Fibroblast of lung (primary cell): ENCODE results near the gene RAB17. TPM values are rescaled to one million over a fixed set of nuclear protein-coding genes. Genes with fewer than 3 reads are reported as not detected.

Source experiments
- DNase-seq, 2 donors: peaks; one replicate each; pipeline versions ENCODE4 v3.0.0 to v3.0.0-alpha.2; 2010; ENCODE audit warnings: low read depth in 2 of 2
- H2AFZ ChIP-seq: 2 replicates; pipeline ENCODE4 v1.5.1; 2012; ENCODE audit warnings: low read length, control low read depth, inconsistent platforms
- H3K27ac ChIP-seq: 2 replicates; pipeline ENCODE4 v1.5.1; 2011; ENCODE audit warnings: low read length, control low read depth; ENCODE audit not compliant: insufficient read depth
- H3K27me3 ChIP-seq: 2 replicates; pipeline ENCODE4 v1.5.1; 2011; ENCODE audit warnings: mild to moderate bottlenecking, low read length; ENCODE audit not compliant: control insufficient read depth, insufficient read depth
- H3K36me3 ChIP-seq: 2 replicates; pipeline ENCODE4 v1.5.1; 2011; ENCODE audit warnings: low read length; ENCODE audit not compliant: control insufficient read depth, insufficient read depth
- H3K4me1 ChIP-seq: 2 replicates; pipeline ENCODE4 v1.5.1; 2011; ENCODE audit warnings: low read length; ENCODE audit not compliant: control insufficient read depth, insufficient read depth; ENCODE audit errors: extremely low read depth
- H3K4me2 ChIP-seq: 2 replicates; pipeline ENCODE4 v1.5.1; 2011; ENCODE audit warnings: low read length, control low read depth; ENCODE audit not compliant: insufficient read depth; ENCODE audit errors: extremely low read depth
- H3K4me3 ChIP-seq, 4 experiments: fragments of 200-600 bp in 1 of 4; sonication (generic) in 1 of 4; replicated peaks in 1 of 4; 2 replicates each; pipeline ENCODE4 v1.5.1; 2011 to 2016; ENCODE audit warnings: low read length in 4 of 4, low read depth in 3 of 4, mild to moderate bottlenecking in 3 of 4, control low read depth in 2 of 4, inconsistent platforms in 1 of 4, mixed read lengths in 1 of 4; ENCODE audit not compliant: insufficient read depth in 1 of 4; ENCODE audit errors: control extremely low read depth in 1 of 4
- H3K79me2 ChIP-seq: 2 replicates; pipeline ENCODE4 v1.5.1; 2012; ENCODE audit warnings: mild to moderate bottlenecking, low read length, inconsistent platforms; ENCODE audit not compliant: control insufficient read depth, insufficient read depth
- H3K9ac ChIP-seq: 2 replicates; pipeline ENCODE4 v1.5.1; 2011; ENCODE audit warnings: mild to moderate bottlenecking, low read length, control low read depth; ENCODE audit not compliant: insufficient read depth
- H3K9me3 ChIP-seq: 2 replicates; pipeline ENCODE4 v1.5.1; 2012; ENCODE audit warnings: low read depth, low read length; ENCODE audit not compliant: control insufficient read depth, insufficient read depth
- H4K20me1 ChIP-seq: 2 replicates; pipeline ENCODE4 v1.5.1; 2011; ENCODE audit warnings: low read length; ENCODE audit not compliant: control insufficient read depth, insufficient read depth; ENCODE audit errors: extremely low read depth
- CTCF ChIP-seq, 2 donors: IDR thresholded peaks in 1 of 2; conservative IDR thresholded peaks in 1 of 2; 1 replicate in 1 of 2; 2 replicates in 1 of 2; pipeline ENCODE4 v1.5.1; 2011 to 2012; ENCODE audit warnings: low read length in 2 of 2, control low read depth in 1 of 2, inconsistent platforms in 1 of 2, low read depth in 1 of 2, mild to moderate bottlenecking in 1 of 2
- EZH2 ChIP-seq: IDR thresholded peaks from 2 replicates; pipeline ENCODE4 v1.5.1; 2012; ENCODE audit warnings: low read length, control low read depth, mild to moderate bottlenecking; ENCODE audit errors: missing control alignments
- polyA plus RNA-seq, 2 donors: library from polyadenylated mRNA; depleted of rRNA in 1 of 2; stranded (reverse) in 1 of 2; unstranded in 1 of 2; fragments of >200 nt; gene quantifications; 2 replicates each; pipeline ENCODE4 v1.2.1, GENCODE V29; 2011 to 2012; ENCODE audit warnings: missing spikeins in 1 of 2
- total RNA-seq: library from RNA; depleted of rRNA; stranded (reverse); fragments of >200 nt; gene quantifications from 2 replicates; pipeline ENCODE4 v1.2.1, GENCODE V29; 2014

The RAB17 gene
- total and polyA plus RNA-seq, 2 donors (not counting 1 experiment from before 2014, with no cell fraction given): 0.17 to 0.22 TPM

DNA sequence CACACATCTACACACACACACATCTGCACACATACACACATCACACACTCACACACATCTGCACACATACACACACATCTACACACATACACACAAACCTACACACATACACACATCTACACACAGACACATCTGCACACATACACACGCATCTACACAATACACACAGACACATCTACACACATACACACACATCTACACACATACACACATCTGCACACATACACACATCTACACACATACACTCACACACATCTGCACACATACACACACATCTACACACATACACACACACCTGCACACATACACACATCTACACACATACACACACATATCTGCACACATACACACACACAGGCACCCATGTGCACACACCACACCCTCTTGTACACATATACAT lies 24.6 kb downstream of the RAB17 start:
- no peaks in the 10 kb centered on the region for H3K4me1 ChIP-seq
- no peaks in the 10 kb centered on the region for H3K36me3 ChIP-seq
- no peaks in the 10 kb centered on the region for H3K79me2 ChIP-seq
- no peak overlapping the region for H3K4me2 ChIP-seq
- H3K9me3 ChIP-seq: no peaks in the 10 kb centered on the region
- no peak overlapping the region for H3K4me3 ChIP-seq
- no peak overlapping the region for H3K9ac ChIP-seq
- no peak for TF ChIP-seq EZH2
- no peak for TF ChIP-seq CTCF (conservative IDR thresholded peaks at IDR 0.05 in 1 of 2, IDR thresholded peaks at IDR 0.05 in 1 of 2; ENCODE audit: low read depth in 1 of 2, low read length in 2 of 2)
- no peak for DNase-seq
- H2AFZ ChIP-seq: no peak overlapping the region
- no peak overlapping the region for H3K27ac ChIP-seq
- peaks cover 6% of the 10 kb centered on the region for H3K27me3 ChIP-seq
- no peaks in the 10 kb centered on the region for H4K20me1 ChIP-seq

DNA sequence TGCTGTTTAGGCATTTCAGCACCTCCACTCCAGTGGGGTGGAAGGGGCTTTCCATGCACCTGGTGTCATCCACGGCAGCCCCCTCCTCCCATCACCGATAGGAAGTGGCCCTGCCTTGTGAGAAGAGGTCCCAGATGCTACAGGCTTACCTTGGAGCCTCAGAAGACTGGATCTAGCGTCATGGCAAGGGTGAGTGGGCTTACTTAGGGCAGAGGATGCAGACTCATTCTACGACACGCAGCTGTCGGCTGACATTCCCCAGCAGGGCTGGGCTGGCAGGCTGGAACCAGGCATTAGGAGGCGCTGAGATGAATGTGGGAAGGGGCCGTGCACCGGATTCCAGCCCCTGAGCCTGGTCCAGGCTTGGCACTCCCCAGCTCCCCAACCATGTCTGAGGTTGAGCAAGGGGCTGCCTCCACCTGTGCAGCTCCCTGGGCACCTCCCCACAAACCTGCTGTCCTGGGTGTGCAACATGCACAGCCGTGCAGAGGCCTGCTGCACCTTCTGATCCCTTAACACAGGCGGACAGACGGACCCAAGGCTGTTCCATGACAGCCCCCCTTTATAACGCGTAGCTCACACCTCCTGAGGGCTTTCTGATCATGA lies 25.9 kb downstream of the RAB17 start:
- no peak for DNase-seq

GRCh38 chr2:237563816-237564215 lies 26.7 kb downstream of the RAB17 start:
- H3K27me3 ChIP-seq: peaks cover 6% of the 10 kb centered on the region
- H3K4me3 ChIP-seq: no peak overlapping the region
- H2AFZ ChIP-seq: no peak overlapping the region
- H3K36me3 ChIP-seq: no peaks in the 10 kb centered on the region
- H3K9me3 ChIP-seq: no peaks in the 10 kb centered on the region
- no peaks in the 10 kb centered on the region for H4K20me1 ChIP-seq
- H3K27ac ChIP-seq: no peak overlapping the region
- no peak overlapping the region for H3K9ac ChIP-seq
- peaks cover 4% of the 10 kb centered on the region for H3K4me1 ChIP-seq
- TF ChIP-seq EZH2: no peak
- TF ChIP-seq CTCF (conservative IDR thresholded peaks at IDR 0.05 in 1 of 2, IDR thresholded peaks at IDR 0.05 in 1 of 2; ENCODE audit: low read depth in 1 of 2, low read length in 2 of 2): no peak
- DNase-seq: peak; percentile 26 to 41
- no peaks in the 10 kb centered on the region for H3K79me2 ChIP-seq
- no peak overlapping the region for H3K4me2 ChIP-seq

More for the DNA sequence above, 25.9 kb downstream of the RAB17 start:
- Histone ChIP-seq H3K9me3 (no peaks in the 10 kb centered on the region), H4K20me1 (no peaks in the 10 kb centered on the region), H2AFZ (no peak overlapping the region), H3K9ac (no peak overlapping the region), H3K27me3 (peaks cover 6% of the 10 kb centered on the region), H3K4me3 (no peak overlapping the region), H3K27ac (no peak overlapping the region), H3K36me3 (no peaks in the 10 kb centered on the region), H3K4me1 (no peaks in the 10 kb centered on the region), H3K79me2 (no peaks in the 10 kb centered on the region), H3K4me2 (no peak overlapping the region)
- TF ChIP-seq CTCF (conservative IDR thresholded peaks at IDR 0.05 in 1 of 2, IDR thresholded peaks at IDR 0.05 in 1 of 2; ENCODE audit: low read depth in 1 of 2, low read length in 2 of 2) (no peak), EZH2 (no peak)
